ENCODE measurements around the gene G6PD. TPM values are rescaled to one million over a fixed set of nuclear protein-coding genes. Genes with fewer than 3 reads are reported as not detected.

G6PD gene
- total RNA-seq, 1 experiment from 2014 or later: 180 TPM

DNA sequence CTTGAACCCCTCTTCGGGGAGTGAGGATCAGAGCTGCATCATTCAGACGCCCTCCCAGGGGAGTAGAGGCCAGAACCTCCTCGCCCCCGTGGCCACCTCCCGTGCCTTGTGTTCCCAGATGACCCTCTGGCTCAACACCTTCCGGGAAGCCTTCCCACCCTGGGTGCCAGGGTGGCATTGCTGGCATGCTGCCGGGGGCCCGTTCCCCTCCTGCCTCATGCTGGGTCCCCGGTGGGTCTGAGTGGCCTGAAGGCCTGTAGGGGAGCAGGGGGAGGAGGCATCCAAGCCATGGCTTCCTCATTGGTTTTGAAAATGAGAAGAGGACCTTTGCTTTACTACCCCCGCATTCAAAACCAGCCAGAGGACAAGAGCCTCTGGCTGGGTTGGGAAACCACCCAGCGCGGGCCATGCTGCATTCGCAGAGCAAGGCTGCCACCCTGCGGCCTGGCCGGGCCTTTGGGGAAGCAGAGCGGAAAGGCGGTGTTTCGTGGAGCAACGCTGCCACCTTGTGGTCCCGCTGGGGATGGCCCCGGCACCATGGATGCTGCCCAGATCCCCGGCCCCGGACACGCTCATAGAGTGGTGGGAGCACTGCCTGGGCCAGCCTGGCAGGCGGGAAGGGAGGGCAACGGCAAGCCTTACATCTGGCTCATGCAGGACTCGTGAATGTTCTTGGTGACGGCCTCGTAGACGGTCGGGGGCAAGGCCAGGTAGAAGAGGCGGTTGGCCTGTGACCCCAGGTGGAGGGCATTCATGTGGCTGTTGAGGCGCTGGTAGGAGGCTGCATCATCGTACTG is 11.9 kb downstream of the G6PD start:
- peak; percentile 89 for DNase-seq
- no peak overlapping the region for H3K4me3 Mint-ChIP-seq (ENCODE audit: low read depth, unreplicated experiment)
- intact Hi-C loops (cut with micrococcal nuclease; ENCODE audit: unreplicated experiment): no loop called here
- no peaks in the 10 kb centered on the region for H3K27me3 Mint-ChIP-seq (ENCODE audit: unreplicated experiment)
- no peak overlapping the region for H3K27ac Mint-ChIP-seq (ENCODE audit: unreplicated experiment)
- no TSS peak for BruUV-seq (replicated peaks)
- H3K4me1 Mint-ChIP-seq (ENCODE audit: low read depth, unreplicated experiment): no peaks in the 10 kb centered on the region
- H3K9me3 Mint-ChIP-seq (ENCODE audit: low read depth, unreplicated experiment): no peaks in the 10 kb centered on the region
- TF ChIP-seq, protein P1, sequence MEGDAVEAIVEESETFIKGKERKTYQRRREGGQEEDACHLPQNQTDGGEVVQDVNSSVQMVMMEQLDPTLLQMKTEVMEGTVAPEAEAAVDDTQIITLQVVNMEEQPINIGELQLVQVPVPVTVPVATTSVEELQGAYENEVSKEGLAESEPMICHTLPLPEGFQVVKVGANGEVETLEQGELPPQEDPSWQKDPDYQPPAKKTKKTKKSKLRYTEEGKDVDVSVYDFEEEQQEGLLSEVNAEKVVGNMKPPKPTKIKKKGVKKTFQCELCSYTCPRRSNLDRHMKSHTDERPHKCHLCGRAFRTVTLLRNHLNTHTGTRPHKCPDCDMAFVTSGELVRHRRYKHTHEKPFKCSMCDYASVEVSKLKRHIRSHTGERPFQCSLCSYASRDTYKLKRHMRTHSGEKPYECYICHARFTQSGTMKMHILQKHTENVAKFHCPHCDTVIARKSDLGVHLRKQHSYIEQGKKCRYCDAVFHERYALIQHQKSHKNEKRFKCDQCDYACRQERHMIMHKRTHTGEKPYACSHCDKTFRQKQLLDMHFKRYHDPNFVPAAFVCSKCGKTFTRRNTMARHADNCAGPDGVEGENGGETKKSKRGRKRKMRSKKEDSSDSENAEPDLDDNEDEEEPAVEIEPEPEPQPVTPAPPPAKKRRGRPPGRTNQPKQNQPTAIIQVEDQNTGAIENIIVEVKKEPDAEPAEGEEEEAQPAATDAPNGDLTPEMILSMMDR (IDR thresholded peaks at IDR 0.05; ENCODE audit: unreplicated experiment): peak; percentile 96
- CTCF ChIA-PET: no interaction called here
- peaks cover 50% of the 10 kb centered on the region for H3K36me3 Mint-ChIP-seq (ENCODE audit: insufficient read depth, unreplicated experiment)

DNA sequence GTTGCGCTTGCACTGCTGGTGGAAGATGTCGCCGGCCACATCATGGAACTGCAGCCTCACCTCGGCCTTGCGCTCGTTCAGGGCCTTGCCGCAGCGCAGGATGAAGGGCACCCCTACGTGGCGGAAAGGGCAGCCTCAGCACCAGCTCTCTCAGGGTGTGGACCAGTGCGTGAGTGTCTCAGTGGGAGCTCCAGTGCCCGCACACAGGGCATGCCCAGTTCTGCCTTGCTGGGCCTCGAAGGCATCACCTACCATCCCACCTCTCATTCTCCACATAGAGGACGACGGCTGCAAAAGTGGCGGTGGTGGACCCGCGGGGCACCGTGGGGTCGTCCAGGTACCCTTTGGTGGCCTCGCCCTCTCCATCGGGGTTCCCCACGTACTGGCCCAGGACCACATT is 14.0 kb downstream of the G6PD start:
- Mint-ChIP-seq H3K27me3 (ENCODE audit: unreplicated experiment) (no peaks in the 10 kb centered on the region), H3K27ac (ENCODE audit: unreplicated experiment) (no peak overlapping the region), H3K36me3 (ENCODE audit: insufficient read depth, unreplicated experiment) (peaks cover 49% of the 10 kb centered on the region), H3K4me3 (ENCODE audit: low read depth, unreplicated experiment) (no peak overlapping the region), H3K4me1 (ENCODE audit: low read depth, unreplicated experiment) (no peaks in the 10 kb centered on the region), H3K9me3 (ENCODE audit: low read depth, unreplicated experiment) (no peaks in the 10 kb centered on the region)
- no peak for DNase-seq
- CTCF ChIA-PET: no interaction called here
- TF ChIP-seq, protein P1 (IDR thresholded peaks at IDR 0.05; ENCODE audit: unreplicated experiment): no peak
- intact Hi-C loops (cut with micrococcal nuclease; ENCODE audit: unreplicated experiment): no loop called here
- no TSS peak for BruUV-seq (replicated peaks)

DNA sequence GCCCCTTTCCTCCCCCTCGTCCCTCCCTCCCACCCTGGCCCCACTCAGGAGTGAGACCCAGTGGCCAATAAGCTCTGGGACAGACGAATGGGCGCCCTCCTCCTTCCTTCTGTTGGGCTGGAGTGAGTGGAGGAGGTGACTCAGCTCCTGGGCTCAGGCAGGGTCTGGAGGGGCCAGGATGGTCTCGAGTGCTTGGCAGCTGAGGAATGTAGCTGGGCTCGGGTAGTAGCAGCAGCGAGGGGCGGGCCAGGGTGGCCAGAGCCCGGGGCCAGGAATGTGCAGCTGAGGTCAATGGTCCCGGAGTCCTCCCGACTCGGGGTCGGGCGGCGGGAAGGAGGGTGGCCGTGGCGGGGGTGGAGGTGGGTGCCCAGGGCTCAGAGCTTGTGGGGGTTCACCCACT is 15.0 kb downstream of the G6PD start:
- intact Hi-C loops (cut with micrococcal nuclease; ENCODE audit: unreplicated experiment): no loop called here
- CTCF ChIA-PET: interaction anchor here (0.9 kb wide), 1 partner anchor 91 kb away, joined by 4 read pairs; no protein-coding TSS in a partner anchor
- no TSS peak for BruUV-seq (replicated peaks)
- no peak overlapping the region for H3K27ac Mint-ChIP-seq (ENCODE audit: unreplicated experiment)
- no peak overlapping the region for H3K4me3 Mint-ChIP-seq (ENCODE audit: low read depth, unreplicated experiment)
- H3K27me3 Mint-ChIP-seq (ENCODE audit: unreplicated experiment): no peaks in the 10 kb centered on the region
- TF ChIP-seq, protein P1 (IDR thresholded peaks at IDR 0.05; ENCODE audit: unreplicated experiment): no peak
- peaks cover 59% of the 10 kb centered on the region for H3K36me3 Mint-ChIP-seq (ENCODE audit: insufficient read depth, unreplicated experiment)
- DNase-seq: no peak
- H3K9me3 Mint-ChIP-seq (ENCODE audit: low read depth, unreplicated experiment): no peaks in the 10 kb centered on the region
- no peaks in the 10 kb centered on the region for H3K4me1 Mint-ChIP-seq (ENCODE audit: low read depth, unreplicated experiment)

DNA sequence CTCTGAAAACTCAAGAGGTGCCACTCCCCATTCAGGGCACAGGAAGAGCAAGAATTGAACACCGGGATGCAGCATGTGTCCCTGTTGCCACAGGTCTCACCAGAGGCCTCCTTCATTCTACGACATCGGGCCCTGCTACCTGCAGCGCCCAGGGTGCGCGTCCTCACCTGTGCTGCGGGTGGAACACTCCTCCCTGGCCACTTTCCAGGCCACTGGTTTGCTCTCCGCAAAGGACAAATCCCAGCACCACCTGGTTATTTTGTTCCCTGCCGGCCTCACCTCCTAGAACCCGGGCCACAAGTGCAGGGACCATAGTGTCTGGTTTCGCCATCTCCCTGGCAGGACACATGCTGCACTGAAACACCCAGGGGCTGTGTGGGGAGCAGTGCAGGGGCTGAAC is 16.4 kb downstream of the G6PD start:
- no TSS peak for BruUV-seq (replicated peaks)
- Mint-ChIP-seq H3K27me3 (ENCODE audit: unreplicated experiment) (no peaks in the 10 kb centered on the region), H3K36me3 (ENCODE audit: insufficient read depth, unreplicated experiment) (peaks cover 61% of the 10 kb centered on the region), H3K4me1 (ENCODE audit: low read depth, unreplicated experiment) (peaks cover 13% of the 10 kb centered on the region), H3K9me3 (ENCODE audit: low read depth, unreplicated experiment) (no peaks in the 10 kb centered on the region), H3K4me3 (ENCODE audit: low read depth, unreplicated experiment) (no peak overlapping the region), H3K27ac (ENCODE audit: unreplicated experiment) (peak overlapping the region; percentile 60)
- TF ChIP-seq, protein P1 (IDR thresholded peaks at IDR 0.05; ENCODE audit: unreplicated experiment): no peak
- intact Hi-C loops (cut with micrococcal nuclease; ENCODE audit: unreplicated experiment): no loop called here
- CTCF ChIA-PET: no interaction called here
- DNase-seq: no peak

All from Calu3 (cell line).